ENCODE data around the gene ABCC1.

ABCC1 gene

DNA sequence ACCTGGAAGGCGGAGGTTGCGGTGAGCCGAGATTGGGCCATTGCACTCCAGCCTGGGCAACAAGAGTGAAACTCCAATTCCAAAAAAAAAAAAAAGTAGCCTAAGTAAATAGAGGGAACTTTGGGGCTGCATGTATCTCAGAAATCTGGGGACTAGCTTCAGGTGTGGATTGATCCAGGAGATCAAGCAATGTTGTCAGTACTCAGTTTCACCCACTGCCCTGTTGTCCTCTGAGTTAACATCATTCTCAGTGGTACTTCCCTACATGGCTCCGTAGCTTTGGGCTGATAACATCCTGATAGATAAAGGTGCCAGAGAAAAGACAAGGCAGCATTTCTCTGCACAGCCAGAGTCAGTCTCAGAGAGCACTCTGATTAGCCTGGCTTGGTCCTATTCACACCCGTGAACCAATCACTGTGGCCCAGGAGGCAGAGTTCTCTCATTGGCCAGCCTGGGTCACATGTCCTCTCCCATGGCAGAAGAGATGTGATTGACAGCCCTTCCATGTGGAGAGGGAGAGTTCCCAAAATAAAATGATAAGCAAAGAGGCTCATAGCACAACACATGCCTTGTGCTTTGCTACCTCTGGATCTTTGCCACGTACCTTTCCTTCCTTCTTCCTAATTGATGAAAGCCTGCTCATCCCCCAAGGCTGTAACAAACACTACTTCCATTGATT lies 99.6 kb downstream of the ABCC1 start:
- DNase-seq (ENCODE audit: low spot score), result no peak

- DNase-seq (ENCODE audit: low spot score), result no peak
These were observed 100.7 kb downstream of the ABCC1 start for GRCh38 chr16:16050106-16050505.

GRCh38 chr16:16051132-16051531 lies 101.7 kb downstream of the ABCC1 start:
- no peak for DNase-seq (ENCODE audit: low spot score)

DNA sequence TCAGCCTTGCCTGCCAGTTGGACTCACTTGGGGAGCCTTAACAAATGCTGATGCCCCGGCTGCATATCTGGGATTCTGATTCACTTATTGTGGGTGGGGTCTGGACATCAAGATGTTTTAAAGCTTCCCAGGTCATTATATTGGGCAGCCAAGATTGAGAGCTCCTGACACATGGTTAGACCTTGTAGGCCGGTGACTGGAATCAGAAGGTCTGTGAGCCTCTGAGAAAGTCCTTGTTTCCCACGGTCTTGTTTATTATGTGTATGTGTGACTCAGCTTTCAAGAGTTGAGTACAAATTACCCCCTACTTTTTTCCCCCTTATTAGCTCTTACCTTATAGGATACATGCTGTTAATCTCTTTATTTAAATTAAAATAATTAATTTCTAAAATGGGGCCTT lies 103.5 kb downstream of the ABCC1 start:
- DNase-seq (ENCODE audit: low spot score), result no peak

- DNase-seq (ENCODE audit: low spot score), result no peak
These were observed 107.7 kb downstream of the ABCC1 start for GRCh38 chr16:16057102-16057501.

DNA sequence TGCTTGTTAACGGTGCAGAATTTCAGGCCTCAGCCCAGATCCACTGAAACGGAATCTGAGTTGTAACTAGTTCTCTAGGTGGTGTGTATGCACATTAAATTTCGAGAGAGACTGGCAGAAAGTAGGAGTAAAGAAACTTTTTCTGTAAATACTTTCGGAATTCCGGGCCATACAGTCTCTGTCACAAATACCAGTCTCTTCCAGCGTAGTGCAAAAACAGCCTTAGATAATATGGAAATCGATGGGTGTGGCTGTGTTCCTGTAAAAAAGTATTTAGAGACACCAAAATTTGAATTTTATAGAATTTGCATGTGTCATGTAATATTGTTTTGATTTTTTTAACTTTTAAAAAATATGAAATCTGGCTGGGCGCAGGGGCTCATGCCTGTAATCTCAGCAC lies 109.7 kb downstream of the ABCC1 start:
- no peak for DNase-seq (ENCODE audit: low spot score)

DNA sequence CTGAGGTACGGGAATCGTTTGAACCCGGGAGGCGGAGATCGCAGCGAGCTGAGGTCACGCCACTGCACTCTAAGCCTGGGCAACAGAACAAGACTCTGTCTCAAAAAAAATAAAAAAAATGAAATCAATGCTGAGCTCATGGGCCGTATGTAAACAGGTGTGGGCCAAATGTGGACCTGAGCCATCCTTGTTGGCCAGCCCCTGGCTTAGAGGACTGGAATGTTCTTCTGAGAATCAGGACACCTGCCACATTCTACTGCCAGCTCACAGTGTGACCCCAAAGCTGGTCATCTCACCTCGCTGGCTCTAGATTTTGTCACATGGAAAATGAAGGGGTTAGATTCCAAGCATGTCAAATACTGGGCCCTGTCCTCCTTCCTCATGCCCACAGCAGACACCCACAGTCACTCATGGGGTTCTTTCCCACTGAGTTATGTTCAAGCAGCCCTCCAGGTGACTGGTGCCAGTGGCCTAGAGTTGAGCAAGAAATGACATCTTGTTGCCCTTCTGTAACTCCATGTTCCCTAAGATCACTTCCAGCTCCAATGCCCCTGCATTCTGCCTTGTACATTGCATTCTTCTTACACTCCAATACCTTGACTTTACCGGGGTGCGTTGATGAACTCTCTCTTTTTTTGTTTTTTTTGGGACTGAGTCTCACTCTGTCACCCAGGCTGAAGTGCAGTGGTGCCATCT lies 110.6 kb downstream of the ABCC1 start:
- no peak for DNase-seq (ENCODE audit: low spot score)

GRCh38 chr16:16062023-16062937 lies 112.9 kb downstream of the ABCC1 start:
- no peak for DNase-seq (ENCODE audit: low spot score)

DNA sequence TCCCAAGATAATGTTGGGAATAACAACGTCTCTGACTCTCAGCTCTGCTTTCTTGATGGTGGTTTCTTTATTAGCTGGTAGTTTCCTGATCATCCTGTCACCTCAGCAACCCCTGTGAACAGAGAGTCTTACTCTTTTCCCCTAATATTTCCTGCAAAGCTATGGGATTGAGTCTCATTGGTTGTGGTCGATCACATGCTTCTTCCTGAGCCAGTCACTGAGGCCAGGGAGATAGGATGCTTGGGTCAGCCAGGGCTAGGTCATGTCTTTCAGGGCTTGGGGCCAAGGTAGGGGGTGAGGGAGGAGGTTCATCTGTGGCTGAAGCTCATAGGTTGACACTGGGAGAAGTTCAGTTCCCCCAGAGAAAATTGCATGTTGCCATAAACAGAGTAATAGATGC lies 114.3 kb downstream of the ABCC1 start:
- DNase-seq (ENCODE audit: low spot score), result no peak

DNA sequence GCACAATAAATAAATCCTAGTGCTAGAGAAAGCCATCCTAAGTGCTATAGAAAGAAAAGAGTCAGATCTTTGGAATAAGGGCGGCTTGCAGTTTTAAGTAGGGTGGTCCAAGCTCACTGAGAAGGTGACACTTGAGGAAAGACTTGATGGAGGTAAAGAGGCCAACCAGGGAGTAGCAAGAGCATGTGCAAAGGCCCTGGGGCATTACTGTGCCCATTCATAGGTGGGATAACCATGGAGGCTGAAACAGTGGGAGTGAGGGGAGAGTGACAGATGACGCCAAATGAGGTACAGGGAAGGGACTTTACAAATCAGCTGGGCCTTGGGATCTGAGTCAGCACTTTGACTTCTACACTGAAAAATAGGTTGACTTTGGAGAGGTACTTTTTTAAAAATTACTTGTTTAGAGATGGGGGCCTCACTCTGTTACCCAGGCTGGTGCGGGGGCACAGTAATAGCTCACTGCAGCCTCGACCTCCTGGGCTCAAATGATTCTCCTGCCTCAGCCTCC lies 115.5 kb downstream of the ABCC1 start:
- no peak for DNase-seq (ENCODE audit: low spot score)

DNA sequence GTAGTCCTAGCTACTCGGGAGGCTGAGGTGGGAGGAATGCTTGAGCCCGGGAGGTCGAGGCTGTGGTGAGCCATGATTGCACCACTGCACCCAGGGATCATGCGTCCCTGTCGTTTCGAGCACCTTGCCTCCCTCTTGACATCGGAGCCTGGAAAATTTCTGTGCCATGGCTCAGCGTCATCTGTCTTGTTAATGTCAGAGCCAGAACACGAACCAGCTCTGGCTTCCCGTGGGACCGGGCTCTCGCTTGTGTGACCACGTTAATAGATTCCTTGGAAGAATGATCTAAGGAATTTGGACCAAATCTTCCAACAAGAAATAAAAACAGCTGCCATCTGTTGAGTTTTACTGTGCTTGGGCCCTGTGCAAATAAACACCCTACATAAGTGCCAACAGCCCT lies 117.7 kb downstream of the ABCC1 start:
- peak; percentile 41 for DNase-seq (ENCODE audit: low spot score)

GRCh38 chr16:16071631-16072244 lies 122.3 kb downstream of the ABCC1 start:
- DNase-seq (ENCODE audit: low spot score), result no peak

DNA sequence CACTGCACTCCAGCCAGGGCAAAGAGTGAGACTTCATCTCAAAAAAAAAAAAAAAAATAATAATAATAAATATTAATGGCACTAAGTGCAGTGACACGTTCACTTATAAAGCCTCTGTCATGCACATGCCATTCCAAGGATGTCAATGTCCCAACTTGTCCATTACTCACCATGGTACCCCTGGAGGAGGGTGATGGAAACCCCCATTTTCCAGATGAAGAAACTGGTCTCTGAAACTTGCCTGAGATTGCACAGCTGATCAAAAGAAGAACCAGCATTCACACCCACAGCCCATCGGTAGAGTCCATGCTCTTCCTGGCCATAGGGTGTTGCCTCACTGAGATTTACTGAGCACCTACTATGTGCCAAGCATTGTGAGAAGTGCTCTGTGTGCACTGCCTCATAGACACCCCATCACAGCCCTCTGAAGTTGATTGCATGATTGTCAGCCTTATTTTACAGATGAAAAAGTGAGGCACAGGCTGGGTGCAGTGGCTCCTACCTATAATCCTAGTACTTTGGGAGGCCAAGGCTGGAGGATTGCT lies 123.7 kb downstream of the ABCC1 start:
- no peak for DNase-seq (ENCODE audit: low spot score)

DNA sequence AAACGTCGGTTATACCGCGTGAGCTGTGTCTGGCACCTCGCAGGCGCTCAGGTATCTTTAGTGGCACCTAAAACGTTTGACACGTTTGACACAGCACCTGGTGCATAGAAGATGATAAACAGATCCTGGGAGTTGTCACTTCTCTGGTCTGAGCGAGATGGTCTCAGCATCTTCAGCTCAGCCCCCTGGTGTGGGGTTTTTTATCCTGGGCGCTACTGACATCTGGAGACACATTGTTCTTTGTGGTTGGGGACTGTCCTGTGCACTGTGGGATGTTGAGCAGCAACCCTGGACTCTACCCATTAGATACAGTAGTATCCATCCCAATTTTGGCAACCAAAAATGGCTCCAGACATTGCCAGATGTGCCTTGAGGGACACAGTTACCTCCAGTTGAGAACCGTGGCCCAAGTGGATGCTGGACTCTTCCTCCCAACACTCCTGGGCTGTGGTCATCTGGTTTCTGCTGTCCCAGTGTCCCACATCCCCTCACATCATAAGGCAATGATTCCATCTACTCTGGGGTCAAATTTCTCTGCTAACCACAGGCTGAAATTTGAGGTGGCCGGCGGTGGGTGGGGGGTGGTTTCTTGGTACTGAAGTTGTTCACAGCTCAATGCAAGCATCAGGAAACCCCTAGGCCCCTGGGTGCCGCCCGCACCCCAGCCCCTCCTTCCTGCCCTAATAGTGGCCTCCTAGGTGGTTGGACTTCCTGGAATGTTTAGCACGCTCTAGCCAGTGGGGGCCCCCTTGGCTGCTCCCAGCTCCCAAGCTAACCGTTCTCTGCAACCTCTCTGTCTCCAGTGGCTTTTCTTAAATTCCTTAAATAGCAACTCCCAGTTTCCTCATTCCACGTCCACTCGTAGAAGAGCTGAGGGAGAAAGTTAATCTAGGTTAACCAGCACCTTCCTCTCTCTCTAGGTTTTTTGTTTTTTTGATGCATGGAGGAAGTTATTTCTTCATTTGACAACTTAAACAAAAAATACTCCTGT lies 124.8 kb downstream of the ABCC1 start:
- DNase-seq (ENCODE audit: low spot score), result peak; percentile 87

GRCh38 chr16:16075488-16076422 lies 126.3 kb downstream of the ABCC1 start:
- peak; percentile 71 for DNase-seq (ENCODE audit: low spot score)

GRCh38 chr16:16076423-16076813 lies 127.0 kb downstream of the ABCC1 start:
- DNase-seq (ENCODE audit: low spot score), result no peak

DNA sequence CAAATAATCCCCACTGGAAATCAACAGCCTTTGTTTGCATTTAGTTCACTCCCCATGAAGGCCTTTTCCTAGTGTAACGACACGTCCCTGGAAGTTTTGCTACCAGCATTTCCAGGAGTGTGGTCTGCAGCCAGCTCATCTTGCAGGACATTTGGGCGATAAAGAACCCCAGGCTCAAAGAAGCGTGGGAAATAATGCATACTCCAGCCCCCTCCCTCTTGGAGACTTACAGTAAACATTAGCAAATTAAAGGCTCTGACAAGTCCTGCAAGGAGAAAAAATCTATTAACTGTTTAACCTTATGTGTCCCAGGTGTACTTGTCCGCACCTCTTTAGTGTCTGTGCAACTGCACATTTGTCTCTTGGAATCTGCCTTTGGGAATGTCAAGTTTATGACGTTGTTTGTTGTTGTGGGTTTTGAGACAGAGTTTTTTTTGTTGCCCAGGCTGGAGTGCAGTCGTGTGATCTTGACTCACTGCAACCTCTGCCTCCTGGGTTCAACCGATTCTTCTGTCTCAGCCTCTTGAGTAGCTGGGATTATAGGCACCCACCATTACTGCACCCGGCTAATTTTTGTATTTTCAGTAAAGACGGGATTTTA lies 131.1 kb downstream of the ABCC1 start:
- DNase-seq (ENCODE audit: low spot score), result no peak

- no peak for DNase-seq (ENCODE audit: low spot score)
These were observed 131.7 kb downstream of the ABCC1 start for GRCh38 chr16:16081141-16081540.

DNA sequence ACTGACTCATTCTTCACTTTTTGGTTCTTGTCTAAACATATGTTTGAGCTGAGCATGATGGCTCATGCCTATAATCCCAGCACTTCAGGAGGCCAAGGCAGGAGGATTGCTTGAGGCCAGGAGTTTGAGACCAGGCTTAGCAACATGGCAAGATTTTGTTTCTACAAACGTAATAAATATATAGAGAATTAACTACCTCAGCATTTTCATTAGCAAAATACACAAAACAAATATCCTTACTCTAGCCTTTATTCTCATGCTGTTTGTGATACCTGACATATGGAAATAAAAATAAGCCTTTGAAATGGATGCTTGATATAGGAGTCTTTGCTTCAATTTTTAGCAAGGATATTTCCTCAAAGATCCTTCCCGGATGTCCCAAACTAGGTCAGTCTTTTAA lies 132.8 kb downstream of the ABCC1 start:
- DNase-seq (ENCODE audit: low spot score), result no peak
